ENCODE data around the gene PDK3.

- TF ChIP-seq CTCF (IDR thresholded peaks at IDR 0.05) (no peak), POLR2A (IDR thresholded peaks at IDR 0.05) (no peak)
Observed at GRCh38 chrX:24536551-24536950, 71.5 kb downstream of the PDK3 start.
